HG03095 (cell line): Measurements from ENCODE around the gene MGAT4B.

ENCODE experiments used
- ATAC-seq: cut with Tn5 transposase; IDR thresholded peaks from one replicate; pipeline ENCODE4 v1.9.1; 2021; ENCODE audit warnings: moderate library complexity; ENCODE audit not compliant: unreplicated experiment

Gene MGAT4B

GRCh38 chr5:179749857-179750508, 56.7 kb downstream of the MGAT4B start:
- ATAC-seq: no peak

DNA sequence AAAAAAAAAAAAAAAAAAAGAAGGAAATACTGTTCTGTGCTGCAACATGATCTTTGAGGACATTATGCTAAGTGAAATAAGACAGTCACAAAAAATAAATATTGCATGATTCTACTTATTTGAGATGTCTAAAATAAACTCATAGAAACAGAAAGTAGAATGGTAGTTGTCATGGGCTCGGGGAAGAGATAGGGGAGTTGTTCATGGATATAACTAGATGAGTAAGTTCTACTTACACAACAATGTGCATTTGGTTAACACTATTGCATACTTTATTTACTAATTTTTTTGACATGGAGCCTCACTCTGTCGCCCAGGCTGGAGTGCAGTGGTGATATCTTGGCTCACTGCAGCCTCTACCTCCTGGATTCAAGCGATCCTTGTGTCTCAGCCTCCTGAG, 58.9 kb downstream of the MGAT4B start:
- ATAC-seq: no peak
